Mucosa of descending colon (tissue), 3 donors: Measurements from ENCODE around the gene MTRF1L. TPM values are rescaled to one million over a fixed set of nuclear protein-coding genes. Genes with fewer than 3 reads are reported as not detected.

Experiments used
- ATAC-seq: fragments of 200-7000 bp; cut with Tn5 transposase; one replicate; pipeline ENCODE4 v1.9.1; 2020; ENCODE audit warnings: mild to moderate bottlenecking, moderate library complexity
- DNase-seq, 3 donors: peaks; one replicate each; pipeline ENCODE4 v3.0.0-alpha.2; 2020
- H3K36me3 ChIP-seq: fragments of 200-600 bp; one replicate; pipeline ENCODE4 v1.8.0; 2021; ENCODE audit warnings: low read depth, mild to moderate bottlenecking
- H3K4me1 ChIP-seq: fragments of 200-600 bp; one replicate; pipeline ENCODE4 v1.8.0; 2021; ENCODE audit warnings: low read depth, mild to moderate bottlenecking
- H3K4me3 ChIP-seq: fragments of 200-600 bp; one replicate; pipeline ENCODE4 v1.8.0; 2021; ENCODE audit warnings: mild to moderate bottlenecking
- H3K9me3 ChIP-seq: fragments of 200-600 bp; one replicate; pipeline ENCODE4 v1.8.0; 2021; ENCODE audit warnings: mild to moderate bottlenecking
- CTCF ChIP-seq: fragments of 200-600 bp; IDR thresholded peaks from one replicate; pipeline ENCODE4 v1.8.0; 2022; ENCODE audit warnings: antibody characterized with exemption, mild to moderate bottlenecking
- intact Hi-C, 2 donors: fragments of 100-400 bp; cut with DNase I in 1 of 2; cut with micrococcal nuclease in 1 of 2; formaldehyde crosslinking; loops; one replicate each; pipeline versions ENCODE4 v1.11.0 to v1.11.1; 2022; cut with DNase I, micrococcal nuclease
- total RNA-seq, 3 donors: library from RNA; stranded (reverse); fragmentation: NEBNext Ultra II Directional in 2 of 3; extraction: Animal tissue kit (Norgen Biotek cat#: 25700) in 2 of 3; gene quantifications; one replicate each; pipeline versions ENCODE4 v1.2.1 to v1.2.4, GENCODE V29; 2021 to 2023
- donor health status: DM: no; HTN: no; CAD: no; lungs with moderate emphysema.
- donor health status: DM: no; HTN: no; CAD: no.
- donor health status: DM: no; HTN: yes; CAD: no.

The MTRF1L gene
- total RNA-seq, 3 donors from 2014 or later: 21.8 to 30.7 (median 22.2) TPM

- TF ChIP-seq CTCF: no peak
- no peak overlapping the region for H3K4me3 ChIP-seq
- peaks cover 18% of the 10 kb centered on the region for H3K4me1 ChIP-seq
- ATAC-seq: no peak
- H3K9me3 ChIP-seq: no peaks in the 10 kb centered on the region
- no peaks in the 10 kb centered on the region for H3K36me3 ChIP-seq
- intact Hi-C loops: no loop called here
- DNase-seq: no peak
These were observed 24.5 kb downstream of the MTRF1L start for GRCh38 chr6:152978058-152978457.

GRCh38 chr6:152977556-152977955 lies 25.0 kb downstream of the MTRF1L start:
- H3K9me3 ChIP-seq: no peaks in the 10 kb centered on the region
- TF ChIP-seq CTCF: no peak
- H3K36me3 ChIP-seq: no peaks in the 10 kb centered on the region
- ATAC-seq (no peak), DNase-seq (no peak)
- H3K4me1 ChIP-seq: peaks cover 13% of the 10 kb centered on the region
- intact Hi-C loops: no loop called here
- H3K4me3 ChIP-seq: no peak overlapping the region

GRCh38 chr6:152976749-152977148 lies 25.8 kb downstream of the MTRF1L start:
- TF ChIP-seq CTCF: no peak
- no peaks in the 10 kb centered on the region for H3K9me3 ChIP-seq
- H3K4me1 ChIP-seq: peaks cover 5% of the 10 kb centered on the region
- H3K36me3 ChIP-seq: no peaks in the 10 kb centered on the region
- no peak overlapping the region for H3K4me3 ChIP-seq
- ATAC-seq (no peak), DNase-seq (no peak)
- intact Hi-C loops: no loop called here

GRCh38 chr6:152975204-152975915 lies 27.1 kb downstream of the MTRF1L start:
- intact Hi-C loops: no loop called here
- H3K4me3 ChIP-seq: no peak overlapping the region
- no peaks in the 10 kb centered on the region for H3K4me1 ChIP-seq
- no peaks in the 10 kb centered on the region for H3K9me3 ChIP-seq
- H3K36me3 ChIP-seq: no peaks in the 10 kb centered on the region
- no peak for TF ChIP-seq CTCF
- ATAC-seq: peak; percentile 47
- peak in 1 of 3 donors; percentile 12 for DNase-seq

GRCh38 chr6:152973916-152974315 lies 28.6 kb downstream of the MTRF1L start:
- intact Hi-C loops: no loop called here
- H3K36me3 ChIP-seq: no peaks in the 10 kb centered on the region

More at GRCh38 chr6:152973916-152974315, 28.6 kb downstream of the MTRF1L start:
- ATAC-seq: no peak
- no peak for DNase-seq
- Histone ChIP-seq H3K4me3 (no peak overlapping the region), H3K9me3 (no peaks in the 10 kb centered on the region), H3K4me1 (no peaks in the 10 kb centered on the region)
- no peak for TF ChIP-seq CTCF
